ENCODE measurements around the gene TPD52L1. TPM values are rescaled to one million over a fixed set of nuclear protein-coding genes. Genes with fewer than 3 reads are reported as not detected.

The TPD52L1 gene
- total RNA-seq, 4 donors from 2014 or later: 123 to 234 (median 175) TPM

DNA sequence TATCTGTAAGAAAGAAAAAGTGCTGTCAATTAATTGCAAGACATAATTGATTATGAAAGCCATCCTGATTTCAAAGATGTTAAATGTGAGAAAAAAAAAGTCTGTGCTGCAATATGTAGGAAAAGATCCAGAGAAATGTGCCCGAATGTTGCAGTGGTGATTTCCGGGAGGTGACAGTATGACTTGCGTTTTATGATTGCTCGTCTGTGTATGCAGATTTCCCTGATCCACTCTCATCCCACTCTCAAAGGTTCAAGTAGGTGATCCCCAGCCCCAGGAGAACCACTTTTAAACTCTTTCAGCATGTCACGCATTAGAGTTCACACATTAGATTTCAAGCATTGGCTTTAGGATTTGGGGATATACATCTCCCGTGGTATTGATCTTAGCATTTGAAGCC is 57.8 kb downstream of the TPD52L1 start:
- TF ChIP-seq, protein P1, sequence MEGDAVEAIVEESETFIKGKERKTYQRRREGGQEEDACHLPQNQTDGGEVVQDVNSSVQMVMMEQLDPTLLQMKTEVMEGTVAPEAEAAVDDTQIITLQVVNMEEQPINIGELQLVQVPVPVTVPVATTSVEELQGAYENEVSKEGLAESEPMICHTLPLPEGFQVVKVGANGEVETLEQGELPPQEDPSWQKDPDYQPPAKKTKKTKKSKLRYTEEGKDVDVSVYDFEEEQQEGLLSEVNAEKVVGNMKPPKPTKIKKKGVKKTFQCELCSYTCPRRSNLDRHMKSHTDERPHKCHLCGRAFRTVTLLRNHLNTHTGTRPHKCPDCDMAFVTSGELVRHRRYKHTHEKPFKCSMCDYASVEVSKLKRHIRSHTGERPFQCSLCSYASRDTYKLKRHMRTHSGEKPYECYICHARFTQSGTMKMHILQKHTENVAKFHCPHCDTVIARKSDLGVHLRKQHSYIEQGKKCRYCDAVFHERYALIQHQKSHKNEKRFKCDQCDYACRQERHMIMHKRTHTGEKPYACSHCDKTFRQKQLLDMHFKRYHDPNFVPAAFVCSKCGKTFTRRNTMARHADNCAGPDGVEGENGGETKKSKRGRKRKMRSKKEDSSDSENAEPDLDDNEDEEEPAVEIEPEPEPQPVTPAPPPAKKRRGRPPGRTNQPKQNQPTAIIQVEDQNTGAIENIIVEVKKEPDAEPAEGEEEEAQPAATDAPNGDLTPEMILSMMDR (IDR thresholded peaks at IDR 0.05): no peak
- no peak for TF ChIP-seq POLR2A (IDR thresholded peaks at IDR 0.05)
- WGBS, 2 donors: 93 to 94% methylated on average over 6 of the region's 6 CpGs
- intact Hi-C loops (cut with DNase I; ENCODE audit: low total_unique reads): no loop called here
- no peak overlapping the region for H3K4me3 ChIP-seq (ENCODE audit: low read depth, poor library complexity, severe bottlenecking)
- no peak for DNase-seq (ENCODE audit: low spot score in 2 of 2)

- no peak overlapping the region for H3K4me3 ChIP-seq (ENCODE audit: low read depth, poor library complexity, severe bottlenecking)
- DNase-seq (ENCODE audit: low spot score in 2 of 2): no peak
- intact Hi-C loops (cut with DNase I; ENCODE audit: low total_unique reads): no loop called here
- WGBS, 2 donors: 49 to 56% methylated on average over 2 of the region's 2 CpGs
- TF ChIP-seq, protein P1 (IDR thresholded peaks at IDR 0.05): no peak
- no peak for TF ChIP-seq POLR2A (IDR thresholded peaks at IDR 0.05)
Observed at GRCh38 chr6:125212377-125212776, 58.8 kb downstream of the TPD52L1 start.

DNA sequence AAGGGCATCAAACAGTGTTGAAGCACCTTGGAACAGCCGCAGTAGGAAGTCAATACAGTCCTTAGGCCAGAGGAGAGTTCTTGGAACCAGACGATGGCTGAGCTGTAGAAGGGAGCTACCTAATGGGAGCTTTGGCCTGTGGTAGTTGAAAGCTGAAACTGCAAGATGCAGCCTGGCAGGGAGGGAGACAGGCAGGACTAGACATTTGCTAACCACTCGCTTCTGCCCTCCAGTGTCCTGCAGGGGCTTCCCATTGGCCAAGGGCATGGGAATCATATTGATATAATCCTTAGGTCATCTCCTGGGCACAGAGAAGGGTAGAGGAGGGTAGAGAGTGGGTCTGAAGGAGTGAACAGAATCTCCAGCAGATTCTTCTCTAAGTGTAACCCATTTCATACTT is 60.4 kb downstream of the TPD52L1 start:
- no peak for DNase-seq (ENCODE audit: low spot score in 2 of 2)
- no peak overlapping the region for H3K4me3 ChIP-seq (ENCODE audit: low read depth, poor library complexity, severe bottlenecking)
- 84 to 91% methylated on average over 3 of the region's 3 CpGs for WGBS, 2 donors
- intact Hi-C loops (cut with DNase I; ENCODE audit: low total_unique reads): no loop called here
- TF ChIP-seq, protein P1 (IDR thresholded peaks at IDR 0.05): no peak
- TF ChIP-seq POLR2A (IDR thresholded peaks at IDR 0.05): no peak

DNA sequence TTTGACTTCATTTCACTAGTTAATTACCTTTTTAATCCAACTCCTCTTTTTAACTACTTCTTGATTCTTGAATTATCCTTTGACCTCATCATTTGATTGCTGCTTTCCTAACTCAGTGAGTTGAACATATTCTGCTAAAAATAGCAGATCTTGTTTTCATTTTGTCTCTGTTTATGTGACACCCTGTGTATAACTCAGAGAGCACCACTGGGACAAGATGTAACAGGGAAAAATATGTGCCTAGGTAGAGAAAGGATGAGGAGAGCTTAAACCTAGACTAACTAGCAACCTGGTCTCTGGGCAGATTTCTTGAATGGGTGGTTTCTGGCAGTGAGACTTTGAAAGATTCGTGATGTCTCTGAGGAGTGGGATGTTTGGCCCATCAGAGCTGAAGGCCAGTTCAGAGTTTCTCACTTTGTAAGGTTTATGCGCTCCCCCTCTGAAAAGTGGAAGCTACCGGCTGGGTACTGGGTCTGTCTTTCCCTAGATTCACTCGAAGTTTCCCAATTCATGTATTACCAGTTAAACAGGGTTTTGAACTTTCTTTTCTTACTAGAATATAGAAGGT is 61.8 kb downstream of the TPD52L1 start:
- DNase-seq (ENCODE audit: low spot score in 2 of 2): no peak
- 79 to 80% methylated on average over 4 of the region's 4 CpGs for WGBS, 2 donors
- intact Hi-C loops (cut with DNase I; ENCODE audit: low total_unique reads): no loop called here
- TF ChIP-seq POLR2A (IDR thresholded peaks at IDR 0.05): no peak
- TF ChIP-seq, protein P1 (IDR thresholded peaks at IDR 0.05): no peak
- no peak overlapping the region for H3K4me3 ChIP-seq (ENCODE audit: low read depth, poor library complexity, severe bottlenecking)

- no peak overlapping the region for H3K4me3 ChIP-seq (ENCODE audit: low read depth, poor library complexity, severe bottlenecking)
- TF ChIP-seq, protein P1 (IDR thresholded peaks at IDR 0.05): no peak
- TF ChIP-seq POLR2A (IDR thresholded peaks at IDR 0.05): no peak
- intact Hi-C loops (cut with DNase I; ENCODE audit: low total_unique reads): no loop called here
- no peak for DNase-seq (ENCODE audit: low spot score in 2 of 2)
- 81 to 93% methylated on average over 2 of the region's 2 CpGs for WGBS, 2 donors
Observed at GRCh38 chr6:125216015-125216414, 62.4 kb downstream of the TPD52L1 start.

GRCh38 chr6:125217369-125217768 is 63.8 kb downstream of the TPD52L1 start:
- no peak overlapping the region for H3K4me3 ChIP-seq (ENCODE audit: low read depth, poor library complexity, severe bottlenecking)
- intact Hi-C loops (cut with DNase I; ENCODE audit: low total_unique reads): no loop called here
- no peak for TF ChIP-seq POLR2A (IDR thresholded peaks at IDR 0.05)
- TF ChIP-seq, protein P1 (IDR thresholded peaks at IDR 0.05): no peak
- WGBS, 2 donors: 96 to 97% methylated on average over 10 of the region's 10 CpGs
- no peak for DNase-seq (ENCODE audit: low spot score in 2 of 2)
